ENCODE data around the gene ZNF157. TPM values are rescaled to one million over a fixed set of nuclear protein-coding genes. Genes with fewer than 3 reads are reported as not detected.
"Not testable (repeated sequence)": the region's sequence is repeated elsewhere in the genome, so short reads cannot be mapped to it uniquely, and the experiment has no call there.

ZNF157 gene
- total RNA-seq (ENCODE audit: unreplicated experiment) = 2.9 TPM
- long read RNA-seq = 0 reads

DNA sequence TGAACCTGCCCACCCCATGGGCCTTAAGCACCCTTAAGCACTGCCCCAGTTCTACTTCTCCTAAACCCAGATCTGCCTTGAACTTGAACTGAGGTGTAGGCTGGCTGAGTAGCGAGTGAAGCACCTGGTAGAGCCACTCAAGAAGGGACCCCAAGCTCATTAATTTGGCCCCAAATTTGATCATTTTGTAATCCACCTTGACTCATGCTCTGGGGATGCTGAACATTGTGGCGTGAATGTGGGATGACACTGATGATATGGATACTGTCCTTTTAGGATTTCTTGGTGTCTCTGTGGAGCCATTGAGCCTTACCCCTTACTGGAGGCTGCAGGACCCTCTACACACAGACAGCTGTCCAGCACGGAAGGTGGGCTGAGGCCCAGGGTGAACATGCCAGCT lies at the start of gene ZNF157:
TSS of gene ZNF157 (plus strand) at position 301 of the 400 bp plus-strand sequence. CDS start at position 392, 91 bp downstream.
- Mint-ChIP-seq H3K9me3 (ENCODE audit: unreplicated experiment) (no peaks in the 10 kb centered on the region), H3K27ac (ENCODE audit: unreplicated experiment) (no peak within 1 kb of the TSS), H3K27me3 (ENCODE audit: unreplicated experiment) (no peaks in the 10 kb centered on the region), H3K4me1 (ENCODE audit: low read depth, unreplicated experiment) (peaks cover 3% of the 10 kb centered on the region), H3K4me3 (ENCODE audit: unreplicated experiment) (no peak within 1 kb of the TSS), H3K36me3 (ENCODE audit: unreplicated experiment) (no peaks in the 10 kb centered on the region)
- DNase-seq = no peak
- TF ChIP-seq, protein P1, sequence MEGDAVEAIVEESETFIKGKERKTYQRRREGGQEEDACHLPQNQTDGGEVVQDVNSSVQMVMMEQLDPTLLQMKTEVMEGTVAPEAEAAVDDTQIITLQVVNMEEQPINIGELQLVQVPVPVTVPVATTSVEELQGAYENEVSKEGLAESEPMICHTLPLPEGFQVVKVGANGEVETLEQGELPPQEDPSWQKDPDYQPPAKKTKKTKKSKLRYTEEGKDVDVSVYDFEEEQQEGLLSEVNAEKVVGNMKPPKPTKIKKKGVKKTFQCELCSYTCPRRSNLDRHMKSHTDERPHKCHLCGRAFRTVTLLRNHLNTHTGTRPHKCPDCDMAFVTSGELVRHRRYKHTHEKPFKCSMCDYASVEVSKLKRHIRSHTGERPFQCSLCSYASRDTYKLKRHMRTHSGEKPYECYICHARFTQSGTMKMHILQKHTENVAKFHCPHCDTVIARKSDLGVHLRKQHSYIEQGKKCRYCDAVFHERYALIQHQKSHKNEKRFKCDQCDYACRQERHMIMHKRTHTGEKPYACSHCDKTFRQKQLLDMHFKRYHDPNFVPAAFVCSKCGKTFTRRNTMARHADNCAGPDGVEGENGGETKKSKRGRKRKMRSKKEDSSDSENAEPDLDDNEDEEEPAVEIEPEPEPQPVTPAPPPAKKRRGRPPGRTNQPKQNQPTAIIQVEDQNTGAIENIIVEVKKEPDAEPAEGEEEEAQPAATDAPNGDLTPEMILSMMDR (IDR thresholded peaks at IDR 0.05; ENCODE audit: partially characterized antibody, unreplicated experiment) = no peak

GRCh38 chrX:47321386-47321785 lies 49.0 kb upstream of the ZNF157 start:
- H3K27me3 Mint-ChIP-seq (ENCODE audit: unreplicated experiment) = no peaks in the 10 kb centered on the region
- peaks cover 4% of the 10 kb centered on the region for H3K9me3 Mint-ChIP-seq (ENCODE audit: unreplicated experiment)
- peak; percentile 88 for DNase-seq
- TF ChIP-seq, protein P1 (IDR thresholded peaks at IDR 0.05; ENCODE audit: partially characterized antibody, unreplicated experiment) = no peak
- H3K27ac Mint-ChIP-seq (ENCODE audit: unreplicated experiment) = peak overlapping the region; percentile 96
- peaks cover 11% of the 10 kb centered on the region for H3K4me1 Mint-ChIP-seq (ENCODE audit: low read depth, unreplicated experiment)
- H3K4me3 Mint-ChIP-seq (ENCODE audit: unreplicated experiment) = peak overlapping the region; percentile 68
- H3K36me3 Mint-ChIP-seq (ENCODE audit: unreplicated experiment) = no peaks in the 10 kb centered on the region

GRCh38 chrX:47321823-47322371 lies 48.5 kb upstream of the ZNF157 start:
- Mint-ChIP-seq H3K4me3 (ENCODE audit: unreplicated experiment) (peak overlapping the region; percentile 68), H3K27me3 (ENCODE audit: unreplicated experiment) (no peaks in the 10 kb centered on the region), H3K36me3 (ENCODE audit: unreplicated experiment) (no peaks in the 10 kb centered on the region)

DNA sequence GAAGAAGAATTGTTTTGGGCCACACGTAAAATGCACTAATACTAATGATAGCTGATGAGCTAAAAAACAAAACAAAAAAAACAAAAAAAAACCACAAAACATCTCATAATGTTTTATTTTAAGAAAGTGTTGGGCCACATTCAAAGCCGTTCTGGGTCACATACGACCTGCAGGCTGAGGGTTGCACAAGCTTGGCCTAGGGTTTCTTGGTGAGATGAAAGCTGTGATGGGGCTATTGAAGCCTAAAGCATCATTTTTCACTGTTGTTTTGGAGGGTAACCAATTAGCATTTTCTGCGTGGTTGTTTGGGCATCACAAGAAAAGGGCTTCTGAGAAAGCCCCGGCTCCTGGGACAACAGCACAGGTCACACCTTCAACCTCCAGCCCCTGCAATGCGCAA lies 42.5 kb upstream of the ZNF157 start:
- Mint-ChIP-seq H3K36me3 (ENCODE audit: unreplicated experiment) (no peaks in the 10 kb centered on the region), H3K4me1 (ENCODE audit: low read depth, unreplicated experiment) (peaks cover 3% of the 10 kb centered on the region), H3K4me3 (ENCODE audit: unreplicated experiment) (no peak overlapping the region), H3K27ac (ENCODE audit: unreplicated experiment) (no peak overlapping the region), H3K27me3 (ENCODE audit: unreplicated experiment) (no peaks in the 10 kb centered on the region), H3K9me3 (ENCODE audit: unreplicated experiment) (no peaks in the 10 kb centered on the region)
- TF ChIP-seq, protein P1 (IDR thresholded peaks at IDR 0.05; ENCODE audit: partially characterized antibody, unreplicated experiment) = no peak
- DNase-seq = no peak

More at GRCh38 chrX:47321823-47322371, 48.5 kb upstream of the ZNF157 start:
- DNase-seq = peak; percentile 52
- Mint-ChIP-seq H3K9me3 (ENCODE audit: unreplicated experiment) (peaks cover 4% of the 10 kb centered on the region), H3K4me1 (ENCODE audit: low read depth, unreplicated experiment) (peaks cover 6% of the 10 kb centered on the region), H3K27ac (ENCODE audit: unreplicated experiment) (peak overlapping the region; percentile 96)
- TF ChIP-seq, protein P1 (IDR thresholded peaks at IDR 0.05; ENCODE audit: partially characterized antibody, unreplicated experiment) = no peak

DNA sequence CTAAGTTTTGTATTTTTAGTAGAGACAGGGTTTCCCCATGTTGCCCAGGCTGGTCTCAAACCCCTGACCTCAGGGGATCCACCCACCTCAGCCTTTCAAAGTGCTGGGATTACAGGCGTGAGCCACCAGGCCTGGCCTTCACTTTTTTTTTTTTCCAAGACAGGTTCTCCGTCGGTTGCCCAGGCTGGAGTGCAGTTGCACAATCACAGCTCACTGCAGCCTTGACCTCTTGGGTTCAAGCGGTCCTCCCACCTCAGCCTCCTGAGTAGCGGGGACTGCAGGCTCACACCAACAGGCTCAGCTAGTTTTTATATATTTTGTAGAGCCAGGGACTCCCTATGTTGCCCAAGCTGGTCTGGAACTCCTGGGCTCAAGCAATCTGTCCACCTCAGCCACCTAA lies 37.6 kb upstream of the ZNF157 start:
- not testable (repeated sequence) for H3K9me3 Mint-ChIP-seq (ENCODE audit: unreplicated experiment); H3K27me3 Mint-ChIP-seq (ENCODE audit: unreplicated experiment); H3K36me3 Mint-ChIP-seq (ENCODE audit: unreplicated experiment); H3K4me1 Mint-ChIP-seq (ENCODE audit: low read depth, unreplicated experiment); DNase-seq; H3K4me3 Mint-ChIP-seq (ENCODE audit: unreplicated experiment); H3K27ac Mint-ChIP-seq (ENCODE audit: unreplicated experiment)
